Measurements from ENCODE around the gene GABPB2. TPM values are rescaled to one million over a fixed set of nuclear protein-coding genes. Genes with fewer than 3 reads are reported as not detected.

GABPB2 gene
- total RNA-seq, 4 donors from 2014 or later: 7.9 to 32.2 (median 15.8) TPM

DNA sequence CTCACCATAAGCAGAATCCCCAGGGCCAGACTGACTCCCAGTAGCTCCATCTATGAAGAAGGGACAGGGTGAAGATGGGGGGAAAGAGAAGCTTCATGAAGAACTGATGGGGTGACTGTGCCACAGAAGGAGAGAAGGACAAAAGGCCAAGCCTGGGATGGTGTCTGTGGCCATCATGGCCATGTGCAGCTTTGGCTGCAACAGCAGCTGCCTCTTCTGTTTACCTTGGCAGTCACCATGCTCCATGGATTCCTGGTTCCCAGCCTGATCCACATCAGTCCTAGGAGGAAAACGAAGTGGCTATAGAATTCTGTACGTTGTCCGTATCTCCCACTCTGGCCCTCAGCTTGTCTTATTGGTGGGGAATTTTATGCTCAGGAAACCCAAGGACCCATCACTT is 63.8 kb downstream of the GABPB2 start:
- no peak for TF ChIP-seq POLR2A (IDR thresholded peaks at IDR 0.05)
- TF ChIP-seq, protein P1, sequence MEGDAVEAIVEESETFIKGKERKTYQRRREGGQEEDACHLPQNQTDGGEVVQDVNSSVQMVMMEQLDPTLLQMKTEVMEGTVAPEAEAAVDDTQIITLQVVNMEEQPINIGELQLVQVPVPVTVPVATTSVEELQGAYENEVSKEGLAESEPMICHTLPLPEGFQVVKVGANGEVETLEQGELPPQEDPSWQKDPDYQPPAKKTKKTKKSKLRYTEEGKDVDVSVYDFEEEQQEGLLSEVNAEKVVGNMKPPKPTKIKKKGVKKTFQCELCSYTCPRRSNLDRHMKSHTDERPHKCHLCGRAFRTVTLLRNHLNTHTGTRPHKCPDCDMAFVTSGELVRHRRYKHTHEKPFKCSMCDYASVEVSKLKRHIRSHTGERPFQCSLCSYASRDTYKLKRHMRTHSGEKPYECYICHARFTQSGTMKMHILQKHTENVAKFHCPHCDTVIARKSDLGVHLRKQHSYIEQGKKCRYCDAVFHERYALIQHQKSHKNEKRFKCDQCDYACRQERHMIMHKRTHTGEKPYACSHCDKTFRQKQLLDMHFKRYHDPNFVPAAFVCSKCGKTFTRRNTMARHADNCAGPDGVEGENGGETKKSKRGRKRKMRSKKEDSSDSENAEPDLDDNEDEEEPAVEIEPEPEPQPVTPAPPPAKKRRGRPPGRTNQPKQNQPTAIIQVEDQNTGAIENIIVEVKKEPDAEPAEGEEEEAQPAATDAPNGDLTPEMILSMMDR (IDR thresholded peaks at IDR 0.05): no peak
- Histone ChIP-seq H3K4me3 (no peak overlapping the region), H3K4me1 (peaks cover 0 to 8% (median 3%) of the 10 kb centered on the region in 4 donors), H3K9me3 (no peaks in the 10 kb centered on the region), H3K36me3 (peaks cover 0 to 13% (median 0%) of the 10 kb centered on the region in 3 donors), H3K27ac (no peak overlapping the region), H3K27me3 (no peaks in the 10 kb centered on the region)
- DNase-seq: no peak

DNA sequence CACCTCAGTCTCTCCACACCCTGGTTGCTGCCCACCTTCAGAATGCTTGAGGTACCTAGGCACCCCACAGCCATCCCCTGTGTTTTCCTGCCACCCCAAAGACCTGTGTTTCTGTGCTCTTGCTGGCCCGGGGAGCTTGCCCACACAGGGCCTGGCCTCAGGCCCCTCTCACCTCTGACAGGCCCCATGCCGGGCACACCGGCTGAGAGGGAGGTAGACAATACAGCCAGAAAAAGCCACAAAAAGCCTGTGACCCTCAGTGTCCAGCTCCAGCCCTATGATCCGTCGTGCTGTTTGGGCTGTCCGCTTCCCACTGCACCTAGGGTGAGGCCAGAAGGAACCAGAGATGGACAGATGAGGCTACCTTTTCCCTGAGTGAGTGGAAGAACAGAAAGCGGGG is 64.4 kb downstream of the GABPB2 start:
- no peak for DNase-seq
- Histone ChIP-seq H3K4me1 (peaks cover 0 to 8% (median 3%) of the 10 kb centered on the region in 4 donors), H3K27ac (no peak overlapping the region), H3K4me3 (no peak overlapping the region), H3K27me3 (no peaks in the 10 kb centered on the region), H3K36me3 (peaks cover 0 to 13% (median 0%) of the 10 kb centered on the region in 3 donors), H3K9me3 (no peaks in the 10 kb centered on the region)
- no peak for TF ChIP-seq POLR2A (IDR thresholded peaks at IDR 0.05)
- TF ChIP-seq, protein P1 (IDR thresholded peaks at IDR 0.05): no peak

DNA sequence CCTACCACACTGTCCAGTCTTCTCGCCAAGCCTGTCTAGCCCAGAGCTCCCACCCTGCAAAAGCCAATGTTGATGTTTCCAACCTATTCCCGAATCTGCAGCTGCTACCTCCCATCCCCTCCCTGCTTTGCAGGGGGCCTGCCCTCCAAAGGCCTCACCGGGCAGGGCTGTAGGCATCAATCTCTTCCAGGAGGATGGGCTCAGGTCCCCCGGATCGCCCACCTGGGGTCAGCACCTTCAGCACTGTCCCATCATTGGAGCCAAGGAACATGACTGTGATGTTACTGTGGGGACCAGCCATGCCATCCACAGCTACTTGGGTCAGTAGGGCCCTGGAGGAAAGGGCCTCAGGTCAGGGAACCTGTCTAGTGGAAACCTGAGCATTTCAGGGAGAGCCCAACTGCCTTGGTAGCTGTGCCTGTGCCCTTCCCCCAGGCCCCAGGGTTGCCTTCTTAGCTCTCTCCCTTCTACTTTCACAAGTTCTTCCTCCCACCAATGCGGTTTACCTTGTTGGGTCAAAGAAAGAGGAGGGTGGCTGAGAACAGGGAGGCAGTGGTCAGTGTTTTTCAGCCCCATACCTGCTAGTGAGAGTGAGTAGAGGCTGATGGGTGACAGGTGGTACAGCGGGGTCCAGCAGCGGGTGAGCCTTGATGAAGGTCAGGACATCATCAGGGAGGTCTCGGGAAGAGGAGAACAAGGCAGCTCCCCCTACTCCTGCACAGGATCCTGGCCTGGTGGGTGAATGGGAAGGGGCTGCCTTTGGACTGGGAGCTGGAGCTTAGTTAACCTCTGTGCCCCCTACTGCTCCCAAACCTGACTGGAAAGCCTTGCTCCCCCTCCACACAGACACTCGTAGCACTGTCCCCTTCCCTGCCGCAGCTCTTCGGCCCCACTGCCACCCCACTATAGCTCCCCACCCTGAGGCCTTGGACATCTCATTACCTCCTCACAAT is 65.1 kb downstream of the GABPB2 start:
- no peak overlapping the region for H3K27ac ChIP-seq
- H3K36me3 ChIP-seq: peaks cover 0 to 13% (median 0%) of the 10 kb centered on the region in 3 donors
- no peaks in the 10 kb centered on the region for H3K9me3 ChIP-seq
- H3K27me3 ChIP-seq: no peaks in the 10 kb centered on the region
- no peak for DNase-seq
- H3K4me1 ChIP-seq: peaks cover 0 to 8% (median 3%) of the 10 kb centered on the region in 4 donors
- H3K4me3 ChIP-seq: no peak overlapping the region
- TF ChIP-seq, protein P1 (IDR thresholded peaks at IDR 0.05): no peak
- TF ChIP-seq POLR2A (IDR thresholded peaks at IDR 0.05): no peak

DNA sequence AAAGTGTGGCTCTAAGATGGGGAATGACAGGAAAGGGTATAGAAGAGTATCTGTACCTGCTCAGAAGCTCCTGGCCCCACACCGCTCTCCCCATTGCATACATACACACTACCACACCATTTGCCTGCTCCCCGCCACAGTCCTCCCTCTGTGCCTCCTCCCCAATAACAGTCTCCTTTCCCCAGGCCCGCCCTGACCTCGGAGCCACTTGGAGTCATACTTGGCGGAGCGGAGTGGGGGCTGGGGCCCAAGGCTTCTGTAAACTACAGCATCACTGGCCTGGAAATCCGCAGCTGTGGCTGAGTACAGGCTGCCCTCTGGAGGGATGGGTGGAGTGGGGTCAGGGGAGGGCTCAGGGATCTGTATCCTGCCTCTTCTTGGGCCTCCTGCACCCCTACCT is 67.2 kb downstream of the GABPB2 start:
- TF ChIP-seq, protein P1 (IDR thresholded peaks at IDR 0.05): no peak
- no peak for TF ChIP-seq POLR2A (IDR thresholded peaks at IDR 0.05)
- Histone ChIP-seq H3K4me3 (no peak overlapping the region), H3K27me3 (no peaks in the 10 kb centered on the region), H3K9me3 (no peaks in the 10 kb centered on the region), H3K4me1 (no peaks in the 10 kb centered on the region), H3K36me3 (peaks cover 0 to 13% (median 0%) of the 10 kb centered on the region in 3 donors), H3K27ac (no peak overlapping the region)
- no peak for DNase-seq

DNA sequence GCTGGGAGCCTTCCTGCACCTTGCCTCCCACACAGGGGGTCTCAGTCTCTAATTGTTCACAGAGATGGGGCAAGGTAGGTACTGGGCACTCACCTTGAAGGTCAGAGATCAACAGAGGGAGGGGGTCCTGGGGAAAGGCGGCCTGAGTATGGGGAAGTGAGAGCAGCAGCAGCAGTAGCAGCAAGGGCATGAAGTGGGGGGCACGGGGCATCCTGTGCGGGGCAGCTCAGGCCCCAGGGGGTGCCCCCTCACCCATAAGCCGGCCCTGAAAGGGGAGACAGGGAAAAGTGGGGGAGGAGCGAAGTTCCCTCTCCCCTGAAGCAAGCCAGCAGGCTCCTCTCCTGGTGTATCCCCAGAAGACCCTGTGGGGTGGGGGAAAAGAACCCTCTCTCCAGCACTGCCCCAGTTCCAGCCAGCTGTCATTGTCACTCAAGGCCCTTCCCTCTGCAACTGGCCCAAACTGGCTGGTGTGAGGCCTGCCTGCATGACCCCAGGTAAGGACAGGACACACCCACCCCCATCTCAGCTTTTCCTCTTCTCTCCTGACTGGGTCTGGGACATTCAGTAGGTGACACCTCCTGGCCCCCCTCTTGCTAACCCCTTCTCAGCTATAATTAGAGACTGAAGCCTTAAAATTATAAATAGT is 72.0 kb downstream of the GABPB2 start:
- peaks cover 0 to 26% (median 0%) of the 10 kb centered on the region in 4 donors for H3K4me1 ChIP-seq
- H3K27ac ChIP-seq: no peak overlapping the region
- no peaks in the 10 kb centered on the region for H3K9me3 ChIP-seq
- no peak overlapping the region for H3K4me3 ChIP-seq
- H3K36me3 ChIP-seq: no peaks in the 10 kb centered on the region
- H3K27me3 ChIP-seq: no peaks in the 10 kb centered on the region
- DNase-seq: no peak
- no peak for TF ChIP-seq POLR2A (IDR thresholded peaks at IDR 0.05)
- TF ChIP-seq, protein P1 (IDR thresholded peaks at IDR 0.05): no peak
